GM12864 (cell line): ENCODE measurements around the gene ARHGAP27.

Experiments
- DNase-seq: peaks from one replicate; pipeline ENCODE4 v3.0.0-alpha.2; 2011; ENCODE audit warnings: low read depth
- H3K4me3 ChIP-seq: 2 replicates; pipeline ENCODE4 v1.5.1; 2011; ENCODE audit warnings: mild to moderate bottlenecking, low read depth, low read length, control low read depth
- CTCF ChIP-seq: IDR thresholded peaks from 2 replicates; pipeline ENCODE4 v1.5.1; 2011; ENCODE audit warnings: low read depth, mild to moderate bottlenecking, moderate library complexity, low read length, control low read depth, inconsistent platforms; ENCODE audit errors: missing control alignments

Gene ARHGAP27

DNA sequence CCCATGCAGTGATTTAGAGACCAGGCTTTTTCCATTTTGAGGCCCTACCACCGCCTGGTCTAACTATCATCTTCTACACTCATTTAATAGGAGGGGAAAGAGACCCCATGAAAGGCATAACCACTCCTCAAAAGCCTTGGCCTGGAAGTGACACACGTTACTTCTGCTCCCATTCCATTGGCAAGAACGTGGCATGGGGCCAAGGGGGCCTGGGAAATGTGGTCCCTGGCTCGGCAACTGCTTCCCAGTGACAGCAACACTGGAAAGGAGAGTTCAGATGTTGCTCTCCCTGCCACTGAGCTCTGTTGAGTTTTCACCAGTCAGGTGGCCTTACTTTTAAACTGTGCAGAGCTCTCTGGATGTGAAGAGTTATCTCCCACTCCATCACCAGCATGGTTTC lies 70.7 kb downstream of the ARHGAP27 start:
- no peak for TF ChIP-seq CTCF
- H3K4me3 ChIP-seq = no peak overlapping the region
- no peak for DNase-seq

- no peak for DNase-seq
- H3K4me3 ChIP-seq = no peak overlapping the region
- no peak for TF ChIP-seq CTCF
Observed at GRCh38 chr17:45361451-45361850, 71.2 kb downstream of the ARHGAP27 start.

DNA sequence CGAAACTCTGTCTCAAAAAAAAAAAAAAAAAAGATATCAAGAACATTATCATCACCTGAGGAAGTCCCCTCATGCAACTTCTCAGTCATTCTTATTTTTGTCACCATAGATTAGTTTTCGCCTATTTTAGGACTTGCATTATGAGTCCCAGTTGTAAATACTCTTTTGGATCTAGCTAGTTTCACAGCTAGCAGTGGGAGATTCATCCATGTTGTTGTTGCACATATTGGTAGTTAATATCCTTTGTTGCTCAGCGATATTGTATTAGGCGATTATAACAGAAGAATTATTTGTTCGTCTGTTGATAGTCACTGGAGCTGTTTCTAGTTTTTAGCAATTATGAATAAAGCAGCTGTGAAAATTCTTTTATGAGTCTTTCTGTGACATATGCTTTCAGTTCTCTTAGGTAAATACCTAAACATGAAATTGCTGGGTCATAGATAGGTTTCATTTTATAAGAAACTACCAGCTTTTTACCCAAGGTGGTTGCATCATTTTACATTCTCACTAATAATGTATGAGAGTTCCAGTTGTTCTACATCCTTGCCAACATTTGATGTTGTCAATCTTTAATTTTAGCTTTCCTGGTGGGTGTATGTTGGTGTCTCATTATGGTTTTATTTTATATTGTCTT lies 75.2 kb downstream of the ARHGAP27 start:
- no peak overlapping the region for H3K4me3 ChIP-seq
- DNase-seq = no peak
- no peak for TF ChIP-seq CTCF

DNA sequence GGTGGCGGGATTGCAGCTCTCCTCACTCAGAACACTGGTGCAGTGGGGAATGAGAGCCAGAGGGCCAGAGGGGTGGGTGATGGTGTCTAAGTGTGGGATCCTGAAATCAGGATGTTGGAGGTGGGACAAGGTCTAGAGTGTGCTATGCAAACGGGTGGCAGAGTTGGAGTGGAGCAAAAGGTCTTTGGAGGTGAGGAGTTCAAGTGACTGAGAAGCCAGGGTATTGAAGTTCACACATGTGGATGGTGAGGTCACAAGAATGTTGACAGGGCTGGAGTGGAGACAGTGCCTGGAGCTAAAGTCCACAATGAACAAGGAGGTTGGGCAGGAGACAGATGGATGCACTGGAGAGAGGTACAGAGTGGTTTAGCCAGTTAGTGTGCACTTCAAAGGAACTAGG lies 77.6 kb downstream of the ARHGAP27 start:
- no peak for TF ChIP-seq CTCF
- no peak overlapping the region for H3K4me3 ChIP-seq
- DNase-seq = no peak

- no peak for TF ChIP-seq CTCF
- DNase-seq = peak; percentile 55
- no peak overlapping the region for H3K4me3 ChIP-seq
Observed at GRCh38 chr17:45353043-45353442, 79.6 kb downstream of the ARHGAP27 start.

- TF ChIP-seq CTCF = no peak
- DNase-seq = no peak
- no peak overlapping the region for H3K4me3 ChIP-seq
Observed at GRCh38 chr17:45351831-45352230, 80.8 kb downstream of the ARHGAP27 start.

GRCh38 chr17:45347444-45347843 lies 85.2 kb downstream of the ARHGAP27 start:
- TF ChIP-seq CTCF = no peak
- no peak for DNase-seq
- H3K4me3 ChIP-seq = no peak overlapping the region
